Neural progenitor cell (in vitro differentiated cells): ENCODE data around the gene N4BP2.

ENCODE experiments used
- CTCF ChIP-seq: fragments of 200-600 bp; sonication (generic); IDR thresholded peaks from 2 replicates; pipeline ENCODE4 v1.5.1; 2017; ENCODE audit warnings: antibody characterized with exemption, mild to moderate bottlenecking
- EZH2 ChIP-seq: fragments of 200-600 bp; sonication (generic); IDR thresholded peaks from 2 replicates; pipeline ENCODE4 v1.6.1; 2017; ENCODE audit warnings: antibody characterized with exemption, mild to moderate bottlenecking, moderate library complexity

GRCh38 chr4:40150932-40151331, 94.3 kb downstream of the N4BP2 start:
- no peak for TF ChIP-seq CTCF
- TF ChIP-seq EZH2, result no peak
